Measurements from ENCODE around the gene ZBTB46.

ZBTB46 gene

DNA sequence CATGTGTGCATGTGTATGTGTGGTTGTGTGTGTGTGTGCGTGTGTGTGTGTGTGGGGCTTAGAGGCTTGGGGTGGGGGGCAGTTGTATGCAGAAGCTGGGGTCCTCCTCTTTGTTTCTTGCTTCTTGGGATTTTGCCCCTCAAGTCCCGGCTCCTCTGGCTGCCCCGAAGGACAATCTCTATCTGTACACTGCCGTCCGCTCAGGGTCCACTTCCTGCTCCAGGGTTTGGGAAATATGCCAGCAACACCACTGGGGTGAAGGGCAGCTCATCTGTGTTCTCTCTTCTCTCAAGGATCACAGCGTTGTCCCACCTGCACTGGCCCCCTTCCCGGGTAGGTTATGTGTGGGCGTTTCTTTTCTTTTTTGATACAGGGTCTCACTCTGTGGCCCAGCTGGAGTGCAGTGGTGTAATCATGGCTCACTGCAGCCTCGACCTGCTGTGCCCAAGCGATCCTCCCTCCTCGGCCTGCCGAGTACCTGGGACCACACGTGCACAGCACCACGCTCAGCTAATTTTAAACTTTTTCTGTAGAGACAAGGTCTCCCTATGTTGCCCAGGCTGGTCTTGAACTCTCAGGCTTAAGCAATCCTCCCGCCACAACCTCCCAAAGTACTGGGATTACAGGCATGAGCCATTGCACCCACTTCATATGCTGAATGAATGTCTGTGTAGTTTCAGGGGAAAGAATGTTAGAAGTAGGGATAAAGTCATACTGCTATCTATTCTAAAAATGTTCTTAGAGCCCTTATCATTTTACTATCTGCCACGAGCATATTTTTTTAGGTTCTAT lies 65.8 kb downstream of the ZBTB46 start:
- DNase-seq, result no peak

DNA sequence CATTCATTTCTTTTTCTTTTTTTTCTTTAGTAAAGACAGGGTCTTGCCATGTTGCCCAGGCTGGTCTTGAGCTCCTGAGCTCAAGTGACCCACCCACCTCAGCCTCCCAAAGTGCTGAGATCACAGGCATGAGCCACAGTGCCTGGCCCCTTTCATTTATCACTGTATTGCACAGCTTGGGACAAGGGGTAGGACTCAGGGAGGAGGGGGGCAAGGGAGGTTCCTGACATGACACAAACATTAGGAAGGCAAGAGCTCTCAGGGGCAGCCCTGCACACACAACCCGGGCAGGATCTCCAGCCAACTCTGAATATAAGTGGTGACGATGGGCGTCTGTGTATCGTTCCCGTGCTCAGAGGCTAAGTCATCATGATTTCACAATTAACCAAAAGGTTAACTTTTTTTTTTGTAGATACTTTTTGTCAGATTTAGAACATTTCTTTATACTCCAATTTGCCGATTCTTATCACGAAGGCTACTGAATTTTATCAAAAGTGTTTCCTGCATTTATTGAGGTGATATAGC lies 71.6 kb downstream of the ZBTB46 start:
- DNase-seq, result no peak

DNA sequence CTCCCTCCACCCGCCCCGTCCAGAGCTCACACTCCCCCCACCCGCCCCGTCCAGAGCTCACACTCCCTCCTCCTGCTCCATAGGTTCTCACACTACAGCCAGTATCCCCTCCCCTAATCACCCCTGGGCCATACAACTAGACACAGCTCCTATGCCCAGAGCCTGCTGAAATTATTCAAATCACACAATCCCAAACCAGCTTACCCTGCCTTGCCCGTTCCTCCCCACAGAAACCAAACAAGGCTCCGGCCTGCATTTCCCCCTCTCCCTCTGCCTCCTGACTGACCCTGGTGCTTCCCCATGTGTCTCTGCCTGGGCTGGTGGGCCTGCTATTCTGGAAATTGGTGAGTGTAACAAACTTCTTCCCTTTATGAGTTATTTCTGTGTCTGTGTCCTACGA lies 72.9 kb downstream of the ZBTB46 start:
- DNase-seq, result no peak

DNA sequence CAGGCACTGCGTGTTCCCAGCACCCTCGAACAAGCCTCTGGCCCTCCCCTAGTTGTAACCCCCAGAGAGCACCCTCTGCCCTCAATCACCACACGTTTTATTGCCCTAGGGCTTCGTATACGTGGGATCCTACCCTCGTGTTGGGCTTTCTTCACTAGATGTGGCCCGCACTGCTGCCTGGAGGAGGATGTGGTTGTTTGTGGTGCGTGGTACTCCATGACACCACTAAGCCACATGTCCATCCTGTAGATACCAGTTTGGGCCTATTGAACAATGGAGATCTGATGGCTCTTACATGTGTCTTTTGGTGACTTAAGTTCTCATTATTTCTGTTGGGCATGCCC lies 74.4 kb downstream of the ZBTB46 start:
- no peak for DNase-seq

DNA sequence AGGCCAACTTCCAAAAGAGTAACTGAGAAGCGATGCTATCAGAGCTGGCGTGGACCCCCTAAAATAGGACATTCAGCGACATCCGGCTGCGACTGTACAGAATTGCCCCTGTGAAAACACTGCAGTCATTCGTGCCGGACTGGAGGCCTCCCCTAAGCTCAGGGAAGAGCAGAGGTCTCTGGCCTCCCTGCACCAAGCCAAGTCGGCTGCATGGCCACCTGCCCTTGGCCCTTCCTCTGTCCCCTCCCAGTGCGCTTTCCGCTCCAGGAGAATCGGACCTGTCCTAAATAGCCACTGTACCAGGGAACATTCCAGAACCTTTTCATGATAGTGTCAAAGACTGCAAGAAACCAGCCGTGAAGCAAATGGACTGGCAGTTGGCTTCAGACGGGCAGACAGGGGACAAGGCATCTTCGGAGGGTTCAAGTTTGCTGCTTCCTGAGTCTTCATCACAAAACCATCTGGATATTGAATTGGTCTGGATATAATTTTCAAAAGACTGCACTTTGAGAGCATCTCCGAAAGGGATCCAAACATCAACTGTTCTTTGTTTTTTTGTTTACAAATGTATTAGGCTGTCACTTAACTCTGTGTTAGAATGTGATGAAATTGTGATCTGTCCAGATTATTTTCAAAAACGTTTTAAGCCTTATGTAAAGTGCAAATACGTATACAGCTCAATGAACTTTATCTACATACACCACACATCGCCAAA lies 75.0 kb downstream of the ZBTB46 start:
- no peak for DNase-seq

DNA sequence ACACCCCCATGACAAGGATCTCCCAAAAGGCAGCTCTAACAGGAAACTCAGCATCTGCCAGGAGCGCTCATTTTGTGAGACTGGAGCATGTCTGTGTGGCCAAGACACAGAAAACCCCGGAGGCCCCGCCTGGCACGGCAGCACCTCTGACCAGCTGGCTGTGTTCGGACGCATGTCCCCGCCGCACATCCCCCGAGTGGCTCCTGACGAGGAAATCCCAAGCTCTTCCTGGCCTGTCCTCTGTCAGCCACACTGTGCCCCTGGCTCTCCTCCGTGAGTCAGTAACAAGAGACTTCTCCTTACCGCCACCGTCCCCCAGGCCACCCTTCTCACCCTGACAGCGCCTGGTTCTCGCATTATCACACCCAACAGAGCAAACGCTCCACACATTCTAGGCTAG lies 77.1 kb downstream of the ZBTB46 start:
- DNase-seq, result no peak

DNA sequence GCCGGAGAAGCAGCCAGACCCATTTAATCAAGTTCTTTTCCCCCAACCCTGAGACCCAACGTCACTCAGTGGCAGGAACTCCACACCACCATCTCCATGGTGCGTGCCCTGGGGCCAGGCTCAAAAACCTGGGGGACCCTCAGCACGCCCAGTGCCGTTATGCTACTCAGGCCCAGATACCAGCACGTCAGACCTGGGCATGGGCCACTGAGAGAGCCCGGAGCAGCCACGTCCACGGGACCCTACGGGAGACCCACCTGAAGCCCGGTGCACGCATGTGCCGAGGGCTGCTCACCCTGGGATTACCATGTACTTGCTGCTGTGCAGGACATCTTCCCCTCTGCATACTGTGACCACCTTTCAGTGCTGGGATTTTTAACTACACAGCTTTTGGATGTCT lies 77.7 kb downstream of the ZBTB46 start:
- no peak for DNase-seq

DNA sequence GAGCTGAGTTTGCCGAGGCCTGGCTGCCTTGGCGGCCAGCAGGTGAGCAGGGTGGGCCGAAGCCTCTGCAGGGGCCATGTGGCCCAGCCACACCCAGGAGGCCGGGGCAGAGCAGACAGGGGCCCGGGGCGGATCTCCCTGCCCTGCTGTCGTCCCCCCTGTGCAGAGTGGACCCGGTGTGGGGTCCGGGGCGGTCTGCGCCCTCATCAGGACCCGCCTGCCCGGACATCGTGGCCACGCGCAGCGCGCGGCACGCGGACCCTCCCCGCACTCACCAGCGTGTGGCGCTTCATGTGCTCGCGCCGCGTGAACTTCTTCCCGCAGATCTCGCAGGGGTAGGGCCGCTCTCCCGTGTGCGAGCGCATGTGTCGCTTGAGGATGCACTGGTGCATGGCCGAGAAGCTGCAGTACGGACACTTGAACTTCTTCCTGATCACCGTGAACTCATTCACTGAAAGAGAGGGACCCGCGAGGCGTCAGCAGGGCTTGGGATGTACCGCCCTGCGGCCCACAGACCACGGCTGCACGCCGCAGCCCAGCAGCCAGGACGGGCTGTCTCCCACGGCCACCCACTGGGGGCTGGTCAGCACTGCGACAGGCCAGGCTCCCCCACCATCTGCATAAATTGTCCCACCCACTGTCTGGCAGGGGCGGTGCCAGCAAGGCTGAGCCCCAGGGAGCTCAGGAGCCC lies 78.5 kb downstream of the ZBTB46 start:
- DNase-seq, result peak; percentile 3

DNA sequence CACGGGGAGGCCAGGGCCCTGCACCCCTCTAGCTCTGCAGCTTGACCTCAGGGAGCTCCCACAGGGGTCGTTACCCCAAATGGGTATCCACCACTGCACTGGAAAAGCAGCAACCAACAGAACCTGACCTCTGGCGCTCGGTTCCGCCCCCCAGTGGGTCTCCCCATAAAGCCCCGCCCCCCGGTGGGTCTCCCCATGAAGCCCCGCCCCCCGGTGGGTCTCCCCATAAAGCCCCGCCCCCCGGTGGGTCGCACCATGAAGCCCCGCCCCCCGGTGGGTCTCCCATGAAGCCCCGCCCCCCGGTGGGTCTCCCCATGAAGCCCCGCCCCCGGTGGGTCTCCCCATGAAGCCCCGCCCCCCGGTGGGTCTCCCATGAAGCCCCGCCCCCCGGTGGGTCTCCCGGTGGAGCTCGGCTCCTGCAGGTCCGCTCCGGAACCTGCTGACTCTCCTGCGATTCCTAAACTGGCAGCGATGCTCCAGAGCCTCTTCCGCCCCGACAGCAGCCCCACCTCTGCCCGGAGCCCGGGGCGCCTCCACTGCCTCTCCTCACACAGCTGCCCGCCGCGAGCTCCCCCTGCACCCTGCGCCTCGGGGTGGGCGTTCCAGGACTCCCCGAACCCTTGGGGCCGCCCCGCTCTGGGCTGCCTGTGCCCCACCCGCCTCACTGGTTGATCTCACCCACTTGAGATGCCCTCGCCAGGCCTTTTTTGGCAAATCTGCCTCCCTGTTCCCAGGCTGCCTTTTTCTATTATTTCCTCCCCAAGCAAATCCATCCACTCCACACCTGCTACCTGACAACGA lies 79.4 kb downstream of the ZBTB46 start:
- DNase-seq, result peak; percentile 23

DNA sequence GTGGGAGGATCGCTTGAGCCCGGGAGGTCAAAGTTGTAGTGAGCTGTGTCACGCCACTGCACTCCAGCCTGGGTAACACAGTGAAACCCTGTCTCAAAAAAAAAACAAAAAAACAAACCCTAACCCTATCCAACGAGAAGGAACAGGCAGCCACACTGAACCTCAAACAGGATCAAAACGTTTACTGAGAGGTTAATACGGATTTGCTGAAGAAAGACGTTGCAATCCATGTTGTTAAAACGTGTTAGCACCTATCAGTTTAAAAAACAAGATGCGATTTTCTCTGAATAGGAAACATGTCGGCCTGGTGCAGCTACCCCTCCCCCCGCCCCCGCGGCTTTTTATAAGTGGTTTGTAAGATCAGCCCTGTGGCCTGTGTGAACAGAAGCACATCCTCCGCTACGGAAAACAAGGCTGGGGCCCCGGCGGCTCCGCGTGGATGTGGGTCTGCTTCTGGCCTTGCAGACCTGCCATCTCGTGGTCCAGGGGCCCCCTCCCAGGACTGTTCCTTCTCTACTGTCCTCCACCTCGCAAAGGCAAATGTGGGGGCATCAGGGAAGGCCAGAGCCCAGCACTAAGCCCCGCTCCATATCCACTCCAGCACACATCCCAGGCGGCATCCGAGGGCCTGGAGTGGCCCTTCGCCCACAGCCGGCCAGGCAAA lies 80.1 kb downstream of the ZBTB46 start:
- peak; percentile 59 for DNase-seq

DNA sequence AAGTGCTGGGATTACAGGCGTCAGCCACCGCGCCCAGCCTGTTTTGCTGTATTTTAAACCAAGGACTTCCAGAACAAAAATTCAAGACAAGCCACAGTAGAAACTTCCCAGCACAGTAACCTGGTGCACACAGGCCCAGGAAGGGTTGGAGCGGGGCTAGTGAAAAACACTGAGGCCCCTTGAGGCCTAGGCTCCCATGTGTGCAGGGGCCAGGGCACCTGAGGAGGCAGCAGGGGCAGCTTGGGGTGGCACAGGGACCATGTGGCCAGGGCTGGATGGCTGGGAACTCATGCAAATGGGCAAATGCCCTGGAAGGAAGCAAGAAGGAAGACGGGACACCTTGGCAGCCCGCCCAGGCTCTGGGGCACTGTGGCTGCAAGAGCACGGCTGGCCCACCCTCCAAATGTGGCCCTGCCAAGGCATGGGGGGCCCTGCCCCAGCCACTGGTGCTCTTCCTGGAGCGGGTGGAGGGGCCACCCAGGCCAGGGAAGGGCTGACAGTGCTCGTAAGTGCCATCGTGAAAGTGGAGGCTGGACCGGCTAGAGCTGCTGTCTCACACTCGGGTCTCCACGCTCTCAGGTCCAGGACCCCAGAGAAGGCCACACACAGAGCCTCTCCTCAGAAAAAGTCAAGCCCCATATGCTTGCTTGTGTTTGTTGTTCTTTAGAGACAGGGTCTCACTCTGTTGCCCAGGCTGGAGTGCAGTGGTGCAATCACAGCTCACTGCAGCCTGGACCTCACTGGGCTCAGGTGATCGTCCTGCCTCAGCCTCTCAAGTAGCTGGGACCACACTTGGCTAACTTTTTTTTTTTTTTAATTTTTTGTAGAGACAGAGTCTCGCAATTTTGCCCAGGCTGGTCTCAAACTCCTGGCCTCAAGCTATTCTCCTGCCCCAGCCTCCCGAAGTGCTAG lies 81.2 kb downstream of the ZBTB46 start:
- DNase-seq, result peak; percentile 9

DNA sequence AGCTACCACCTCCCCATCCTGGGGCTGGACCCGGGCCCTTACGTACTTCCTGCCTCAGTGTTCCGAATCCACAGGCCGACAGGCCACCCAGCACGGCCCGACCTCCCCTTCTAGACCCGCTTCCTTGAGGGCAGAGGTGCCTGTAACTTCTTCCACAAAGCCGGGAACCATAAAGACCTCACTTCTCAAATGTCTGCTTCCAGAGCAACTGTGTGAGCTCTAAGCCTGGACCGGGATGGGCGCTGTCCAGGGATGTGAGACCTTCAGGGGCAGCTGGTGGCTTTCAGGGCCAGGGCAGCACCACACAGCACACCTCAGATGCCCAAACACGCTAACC lies 82.2 kb downstream of the ZBTB46 start:
- DNase-seq, result no peak

DNA sequence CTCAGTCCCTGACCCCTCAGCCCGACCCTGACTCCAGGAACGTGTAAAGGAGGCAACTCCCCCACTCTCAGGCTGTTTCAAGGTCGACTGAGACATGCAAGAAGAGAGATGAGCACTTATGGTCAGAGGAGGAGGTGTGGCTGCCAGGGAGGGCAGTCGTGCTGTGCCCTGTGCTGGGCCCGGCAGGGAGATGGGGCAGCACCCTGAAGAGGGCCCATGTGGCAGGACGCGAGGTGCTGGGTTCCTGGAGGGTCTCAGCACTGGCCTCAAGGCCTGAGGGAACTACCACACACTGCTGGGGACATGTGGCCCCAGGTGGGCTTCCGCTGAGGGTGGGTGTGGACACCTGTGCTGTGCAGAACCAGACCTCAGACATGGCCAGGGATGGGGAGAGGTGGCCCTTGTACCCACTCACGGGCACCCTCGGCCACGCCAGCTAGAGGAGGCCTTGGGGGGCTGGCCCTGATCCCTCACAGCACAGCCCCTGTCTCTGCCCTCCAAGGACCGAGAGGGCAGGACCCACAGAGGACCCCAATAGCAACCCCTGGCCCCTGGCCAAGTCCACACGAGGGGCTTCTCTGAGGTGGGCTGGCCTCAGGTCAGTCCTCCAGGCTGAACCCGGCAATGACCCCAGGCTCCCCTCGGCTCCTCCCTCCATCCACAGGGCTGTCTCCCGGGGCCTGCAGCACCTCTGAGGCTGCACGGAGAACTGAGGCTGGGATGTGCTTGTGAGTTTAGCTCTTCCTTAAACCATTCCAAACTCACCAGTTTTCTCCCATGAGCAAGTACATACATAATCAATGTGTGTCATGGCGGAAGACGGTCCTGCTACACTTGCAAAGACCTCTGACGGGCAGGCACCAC lies 82.8 kb downstream of the ZBTB46 start:
- DNase-seq, result no peak

DNA sequence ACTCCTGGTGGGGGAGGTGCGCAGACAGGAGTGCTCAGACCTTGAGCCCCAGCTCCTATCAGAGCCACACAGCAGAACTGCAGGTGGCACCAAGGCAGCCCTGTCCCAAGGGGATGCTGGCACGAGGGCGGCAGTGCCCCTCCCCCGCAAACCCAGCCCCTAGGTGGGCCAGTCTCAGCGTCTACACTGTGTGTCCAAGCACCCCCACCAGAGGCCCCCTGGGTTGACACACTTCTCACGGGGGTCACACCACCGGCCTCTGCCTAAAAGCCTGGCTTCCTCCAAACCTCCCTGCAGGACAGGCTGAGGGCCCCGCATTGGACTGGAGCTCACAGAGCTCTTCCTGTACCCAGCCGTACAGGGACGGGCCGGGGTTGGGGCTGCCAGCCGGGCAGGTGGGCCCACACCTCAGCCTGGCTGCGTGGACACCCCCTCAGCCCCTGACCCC lies 83.4 kb downstream of the ZBTB46 start:
- no peak for DNase-seq

DNA sequence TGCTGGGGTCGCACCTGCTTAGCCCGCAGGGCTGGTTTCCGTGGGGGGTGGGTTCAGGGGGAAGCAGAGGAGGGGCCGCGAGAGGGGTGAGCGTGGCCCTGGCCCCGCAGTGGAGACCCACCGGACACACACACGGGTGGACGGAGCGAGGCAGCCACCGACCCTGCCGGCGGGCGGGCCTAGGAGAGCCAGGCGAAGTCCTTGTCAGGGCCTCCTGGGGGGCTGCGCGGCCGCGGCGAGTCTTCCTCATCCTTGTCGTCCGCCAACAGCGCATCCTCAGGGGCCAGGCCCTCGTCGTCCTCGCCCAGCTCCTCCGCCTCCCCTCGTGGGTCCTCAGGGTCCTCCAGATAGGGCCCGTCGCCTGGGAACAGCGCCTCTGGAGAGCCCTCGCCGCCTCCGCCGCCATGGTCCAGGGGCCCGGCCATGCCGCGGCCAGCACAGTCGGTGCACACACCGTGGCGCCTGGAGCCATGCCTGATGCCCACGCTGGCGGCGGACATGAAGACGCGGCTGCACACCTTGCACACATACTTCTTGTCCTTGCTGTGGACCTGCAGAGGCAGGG lies 84.2 kb downstream of the ZBTB46 start:
- DNase-seq, result no peak

DNA sequence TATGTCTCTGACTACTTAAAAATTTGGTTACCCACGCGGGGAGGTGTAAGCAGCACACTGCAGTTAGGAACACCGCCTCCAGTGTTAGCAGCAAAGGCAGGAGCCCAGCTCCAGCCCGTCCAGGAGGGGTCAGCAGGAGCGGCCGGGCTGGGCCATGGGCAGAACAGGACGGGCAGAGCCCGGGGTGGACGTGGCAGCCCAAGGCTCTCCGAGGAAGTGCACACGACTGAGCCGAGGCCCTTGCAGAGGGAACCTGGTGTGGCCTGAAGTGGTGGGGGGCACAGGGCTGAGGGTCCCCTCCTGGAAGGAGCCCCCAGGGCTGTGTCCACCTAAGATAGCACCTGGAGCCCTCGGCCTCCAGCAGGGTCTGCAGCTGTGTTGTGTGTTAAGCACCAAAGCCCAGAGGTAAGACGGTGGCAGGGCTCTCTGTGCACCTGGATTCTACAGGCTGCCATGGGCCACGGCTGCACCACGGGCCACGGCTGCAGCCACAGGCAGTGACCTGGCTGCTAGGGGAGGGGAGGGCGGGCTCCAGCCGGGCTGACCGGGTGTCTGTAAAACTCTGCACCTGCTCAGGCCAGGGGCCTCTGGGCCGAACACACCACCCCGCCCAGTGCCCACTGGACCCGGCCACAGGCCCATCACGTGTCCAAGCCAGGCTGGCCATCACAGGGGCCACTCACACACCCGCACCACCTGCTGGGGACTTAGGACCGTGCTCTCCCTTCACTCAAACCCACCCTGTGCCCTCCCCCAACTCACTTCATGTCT lies 84.9 kb downstream of the ZBTB46 start:
- no peak for DNase-seq

DNA sequence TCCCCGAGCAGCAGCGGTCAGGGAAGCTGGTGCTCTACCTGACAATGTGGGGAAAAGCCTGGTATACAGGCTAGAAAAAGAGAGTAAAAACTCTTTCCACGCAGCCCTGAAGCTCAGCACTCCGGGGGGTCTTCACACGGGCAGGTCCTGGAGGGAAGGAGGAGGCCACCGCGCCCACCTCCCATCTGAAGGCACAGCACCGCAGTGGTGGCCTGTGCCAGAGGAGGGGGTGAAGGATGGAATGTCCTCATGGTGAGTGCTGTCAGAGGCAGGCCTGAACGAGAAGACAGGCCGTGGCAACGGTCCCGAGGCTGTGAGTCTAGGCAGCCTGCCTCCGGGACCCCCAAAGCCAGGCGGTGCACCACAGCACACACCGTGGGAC lies 85.6 kb downstream of the ZBTB46 start:
- no peak for DNase-seq

DNA sequence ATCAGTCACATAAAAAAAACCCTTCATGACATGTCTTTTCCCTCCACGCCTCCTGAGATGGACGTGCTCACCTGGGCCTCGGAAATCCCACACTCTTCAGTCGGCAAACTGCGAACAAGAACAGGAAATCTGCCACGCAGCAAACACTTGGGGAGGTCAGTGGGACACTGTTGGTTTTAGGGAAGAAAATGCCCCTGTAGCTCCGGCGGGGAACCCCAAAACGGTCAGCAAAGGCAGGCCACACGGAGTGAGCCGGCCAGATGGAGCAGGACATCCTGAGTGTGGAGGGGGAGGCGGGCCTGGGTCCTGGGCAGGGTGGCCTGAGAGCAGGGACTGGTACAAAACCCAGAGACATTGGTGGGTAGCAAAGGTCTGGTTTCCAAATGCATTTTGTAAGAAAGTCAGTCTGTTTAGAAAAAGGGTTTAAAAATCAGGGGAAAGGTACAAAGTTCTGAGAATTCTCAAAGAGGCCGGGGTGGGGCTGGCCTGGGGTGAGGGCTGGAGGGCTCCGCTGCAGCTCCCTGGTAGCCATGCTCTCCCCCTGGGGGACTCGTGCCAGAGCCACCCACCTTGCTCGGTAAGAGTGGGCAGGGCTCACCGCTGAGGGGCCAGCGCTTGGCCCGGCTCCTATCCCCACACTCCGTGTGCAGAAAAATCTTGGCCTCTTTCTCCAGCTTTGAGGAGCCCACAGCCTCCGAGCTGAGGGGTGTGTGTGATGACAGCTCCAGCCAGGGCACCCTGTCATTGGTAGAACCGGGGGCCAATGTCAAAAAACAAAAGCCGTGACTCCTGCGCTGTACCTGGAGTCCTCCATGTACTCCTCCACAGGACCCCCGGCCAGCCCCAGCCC lies 86.3 kb downstream of the ZBTB46 start:
- no peak for DNase-seq
